ENCODE results near the gene ATG7. TPM values are rescaled to one million over a fixed set of nuclear protein-coding genes. Genes with fewer than 3 reads are reported as not detected.

Gene ATG7
- total and polyA plus RNA-seq, 2 experiments from 2014 or later = 22.2 to 22.9 TPM

DNA sequence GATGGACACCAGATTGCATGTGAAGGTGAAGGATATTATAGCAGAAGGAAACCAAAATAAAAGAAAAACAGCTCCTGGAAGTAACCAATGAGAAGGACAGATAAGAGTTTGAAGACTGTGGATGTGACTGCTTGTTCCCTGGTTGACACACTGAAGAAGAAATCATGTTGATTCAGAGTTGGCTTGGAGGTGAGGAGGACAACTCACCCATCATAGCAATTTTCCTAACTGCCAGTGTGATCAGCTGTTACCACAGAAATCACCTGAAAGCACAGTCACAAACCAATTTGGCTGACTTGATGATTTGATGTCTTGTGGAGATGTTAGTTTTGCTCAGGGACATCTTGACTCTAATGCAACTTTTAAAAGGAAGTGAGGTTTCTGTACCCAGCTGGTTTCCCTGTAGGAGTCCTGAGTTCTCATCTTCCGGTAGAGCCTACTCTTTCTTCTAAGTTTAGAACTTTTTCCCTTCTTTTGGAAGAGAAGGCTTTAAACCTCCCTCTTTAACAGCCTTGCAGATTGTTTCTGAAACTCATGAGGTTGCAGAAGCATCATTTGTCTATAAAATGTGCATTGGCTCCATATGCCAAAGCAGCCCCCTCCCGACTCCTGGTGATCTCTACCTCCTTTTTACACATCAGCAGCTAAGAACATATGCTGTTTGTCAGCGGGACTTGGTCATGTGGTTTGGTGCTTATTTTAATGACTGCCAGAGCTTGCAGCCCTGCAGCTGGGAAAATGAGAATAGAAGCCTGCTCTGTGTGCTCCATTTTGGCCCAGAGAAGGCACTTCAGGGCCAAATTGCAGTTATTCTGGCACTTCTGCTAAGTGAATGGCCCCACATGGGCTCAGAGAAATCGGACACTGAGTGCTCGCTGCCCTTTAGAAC is 10.3 kb downstream of the ATG7 start:
- H3K4me3 ChIP-seq = no peak overlapping the region
- TF ChIP-seq, protein P1, sequence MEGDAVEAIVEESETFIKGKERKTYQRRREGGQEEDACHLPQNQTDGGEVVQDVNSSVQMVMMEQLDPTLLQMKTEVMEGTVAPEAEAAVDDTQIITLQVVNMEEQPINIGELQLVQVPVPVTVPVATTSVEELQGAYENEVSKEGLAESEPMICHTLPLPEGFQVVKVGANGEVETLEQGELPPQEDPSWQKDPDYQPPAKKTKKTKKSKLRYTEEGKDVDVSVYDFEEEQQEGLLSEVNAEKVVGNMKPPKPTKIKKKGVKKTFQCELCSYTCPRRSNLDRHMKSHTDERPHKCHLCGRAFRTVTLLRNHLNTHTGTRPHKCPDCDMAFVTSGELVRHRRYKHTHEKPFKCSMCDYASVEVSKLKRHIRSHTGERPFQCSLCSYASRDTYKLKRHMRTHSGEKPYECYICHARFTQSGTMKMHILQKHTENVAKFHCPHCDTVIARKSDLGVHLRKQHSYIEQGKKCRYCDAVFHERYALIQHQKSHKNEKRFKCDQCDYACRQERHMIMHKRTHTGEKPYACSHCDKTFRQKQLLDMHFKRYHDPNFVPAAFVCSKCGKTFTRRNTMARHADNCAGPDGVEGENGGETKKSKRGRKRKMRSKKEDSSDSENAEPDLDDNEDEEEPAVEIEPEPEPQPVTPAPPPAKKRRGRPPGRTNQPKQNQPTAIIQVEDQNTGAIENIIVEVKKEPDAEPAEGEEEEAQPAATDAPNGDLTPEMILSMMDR (IDR thresholded peaks at IDR 0.05; ENCODE audit: low read depth, low read length) = no peak
- peak in 1 of 2 donors; percentile 54 for DNase-seq (ENCODE audit: low read depth in 1 of 2, low spot score in 1 of 2)
- no peaks in the 10 kb centered on the region for H3K27me3 ChIP-seq
- H3K27ac ChIP-seq = no peak overlapping the region
- no peaks in the 10 kb centered on the region for H3K36me3 ChIP-seq
- no peaks in the 10 kb centered on the region for H3K9me3 ChIP-seq (ENCODE audit: low read depth)
- H3K4me1 ChIP-seq (ENCODE audit: low read depth) = peaks cover 4% of the 10 kb centered on the region

DNA sequence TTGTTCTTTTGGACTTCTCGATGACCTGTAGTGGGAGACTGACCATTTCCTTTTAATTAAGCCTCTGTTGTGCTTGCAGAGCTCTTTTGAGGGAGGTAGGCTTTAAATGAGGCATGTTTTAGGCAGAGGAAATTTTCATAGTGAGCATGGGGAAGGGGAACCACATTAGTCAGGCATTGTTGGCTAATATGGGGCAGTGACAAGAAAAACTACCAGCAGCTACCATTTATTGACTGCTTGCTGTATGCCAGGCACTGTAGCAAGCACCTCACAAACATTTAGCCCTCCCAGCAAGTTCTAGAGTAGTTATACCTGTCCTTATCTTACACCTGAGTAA is 10.9 kb downstream of the ATG7 start:
- no peak for DNase-seq (ENCODE audit: low read depth in 1 of 2, low spot score in 1 of 2)
- no peaks in the 10 kb centered on the region for H3K9me3 ChIP-seq (ENCODE audit: low read depth)
- no peaks in the 10 kb centered on the region for H3K36me3 ChIP-seq
- no peak overlapping the region for H3K4me3 ChIP-seq
- TF ChIP-seq, protein P1 (IDR thresholded peaks at IDR 0.05; ENCODE audit: low read depth, low read length) = no peak
- no peak overlapping the region for H3K27ac ChIP-seq
- no peaks in the 10 kb centered on the region for H3K27me3 ChIP-seq
- peaks cover 4% of the 10 kb centered on the region for H3K4me1 ChIP-seq (ENCODE audit: low read depth)

DNA sequence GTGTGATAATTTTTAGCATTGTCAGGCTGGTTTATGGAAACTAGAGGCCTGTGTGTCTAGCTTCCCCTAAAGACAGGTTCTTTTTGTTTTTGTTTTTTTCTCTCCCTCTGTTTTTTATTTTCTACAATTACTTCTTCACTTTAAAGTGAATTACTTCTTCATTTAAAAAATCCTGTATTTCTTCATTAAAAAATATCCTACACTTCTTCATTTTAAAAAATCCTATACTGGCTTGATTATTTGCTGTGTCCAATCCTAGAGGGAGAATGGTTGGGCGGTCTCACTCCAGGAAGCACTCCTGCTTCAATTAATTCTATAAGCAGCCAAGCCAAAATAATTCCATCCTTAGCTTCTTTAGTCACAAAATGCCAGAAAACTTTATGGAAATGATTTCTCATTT is 11.8 kb downstream of the ATG7 start:
- H3K36me3 ChIP-seq = no peaks in the 10 kb centered on the region
- H3K27ac ChIP-seq = no peak overlapping the region
- peaks cover 4% of the 10 kb centered on the region for H3K4me1 ChIP-seq (ENCODE audit: low read depth)
- H3K27me3 ChIP-seq = no peaks in the 10 kb centered on the region
- no peak overlapping the region for H3K4me3 ChIP-seq
- no peaks in the 10 kb centered on the region for H3K9me3 ChIP-seq (ENCODE audit: low read depth)
- no peak for DNase-seq (ENCODE audit: low read depth in 1 of 2, low spot score in 1 of 2)
- TF ChIP-seq, protein P1 (IDR thresholded peaks at IDR 0.05; ENCODE audit: low read depth, low read length) = no peak

DNA sequence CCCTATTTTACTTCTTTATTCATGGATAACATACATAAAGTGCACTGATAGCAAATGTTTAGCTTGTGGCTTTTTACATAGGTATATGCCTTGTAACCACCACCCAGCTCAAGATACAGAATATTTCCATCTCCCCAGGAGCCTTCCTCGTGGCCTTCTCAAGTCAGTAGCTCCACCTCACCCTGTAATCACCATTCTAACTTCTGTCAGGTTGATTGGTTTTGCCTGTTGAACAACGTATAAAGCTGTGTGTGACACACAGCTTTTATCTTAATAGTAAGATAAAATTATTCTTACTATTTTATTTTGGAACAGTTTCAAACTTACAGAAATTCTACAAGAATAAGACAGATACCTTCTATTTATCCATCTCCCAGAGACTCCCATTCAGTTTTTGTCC is 13.3 kb downstream of the ATG7 start:
- peak in 1 of 2 donors; percentile 55 for DNase-seq (ENCODE audit: low read depth in 1 of 2, low spot score in 1 of 2)
- Histone ChIP-seq H3K27ac (no peak overlapping the region), H3K4me3 (no peak overlapping the region), H3K4me1 (ENCODE audit: low read depth) (peaks cover 4% of the 10 kb centered on the region), H3K9me3 (ENCODE audit: low read depth) (no peaks in the 10 kb centered on the region), H3K36me3 (no peaks in the 10 kb centered on the region), H3K27me3 (no peaks in the 10 kb centered on the region)
- TF ChIP-seq, protein P1 (IDR thresholded peaks at IDR 0.05; ENCODE audit: low read depth, low read length) = no peak

DNA sequence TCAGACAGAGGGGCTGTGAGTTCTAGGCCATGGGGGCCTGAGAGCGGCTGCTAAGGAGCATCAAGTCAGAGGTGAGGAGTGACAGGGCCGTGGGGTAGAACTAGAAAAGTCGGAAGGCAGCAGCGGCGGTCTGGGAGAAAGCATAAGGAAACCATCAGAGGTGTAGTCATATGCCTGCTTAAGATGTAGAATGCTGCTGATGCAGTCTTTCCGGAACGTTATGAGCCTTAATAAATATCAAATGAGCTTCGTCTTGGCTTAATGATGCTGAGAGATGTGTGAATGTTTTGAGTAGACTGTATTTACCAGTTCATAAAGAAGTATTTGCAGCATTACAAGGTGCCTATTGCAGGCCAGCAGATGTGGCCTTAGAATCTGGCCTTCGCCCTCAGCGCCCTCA is 15.2 kb downstream of the ATG7 start:
- TF ChIP-seq, protein P1 (IDR thresholded peaks at IDR 0.05; ENCODE audit: low read depth, low read length) = no peak
- H3K36me3 ChIP-seq = no peaks in the 10 kb centered on the region
- no peak overlapping the region for H3K4me3 ChIP-seq
- H3K9me3 ChIP-seq (ENCODE audit: low read depth) = no peaks in the 10 kb centered on the region
- H3K27ac ChIP-seq = peak overlapping the region; percentile 39
- no peaks in the 10 kb centered on the region for H3K27me3 ChIP-seq
- H3K4me1 ChIP-seq (ENCODE audit: low read depth) = peaks cover 9% of the 10 kb centered on the region
- no peak for DNase-seq (ENCODE audit: low read depth in 1 of 2, low spot score in 1 of 2)

All from cardiac muscle cell (in vitro differentiated cells and primary cell).